Measurements from ENCODE around the gene EIF4A3. TPM values are rescaled to one million over a fixed set of nuclear protein-coding genes. Genes with fewer than 3 reads are reported as not detected.
"Not testable (repeated sequence)": the region's sequence is repeated elsewhere in the genome, so short reads cannot be mapped to it uniquely, and the experiment has no call there.

EIF4A3 gene
- total and polyA plus RNA-seq, 2 experiments from 2014 or later: 124 to 126 TPM

DNA sequence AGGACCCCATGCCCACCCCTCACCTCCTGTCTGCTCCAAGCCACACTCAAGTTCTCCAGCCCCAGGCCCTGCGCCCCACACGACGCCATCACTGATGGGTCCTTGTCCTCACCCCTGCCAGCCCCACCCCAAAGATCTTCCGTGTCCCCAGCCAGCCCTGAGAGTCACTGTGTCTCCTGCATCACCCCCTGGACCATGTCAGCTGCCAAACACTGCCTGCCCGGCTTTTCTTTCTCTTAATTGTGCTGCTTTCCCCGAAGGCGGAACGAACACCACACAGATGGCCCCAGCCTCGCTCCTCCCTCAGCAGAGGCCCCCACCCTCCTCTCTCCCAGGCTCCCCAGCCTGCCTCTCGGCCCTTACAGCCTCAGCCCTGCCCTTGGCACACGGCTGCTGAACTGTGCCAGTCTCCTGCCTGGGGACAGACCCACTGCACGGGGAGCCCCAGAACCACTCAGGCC lies 50.3 kb downstream of the EIF4A3 start:
- no peaks in the 10 kb centered on the region for H3K9me3 ChIP-seq (ENCODE audit: low read depth)
- H3K36me3 ChIP-seq: no peaks in the 10 kb centered on the region
- H3K27me3 ChIP-seq: no peaks in the 10 kb centered on the region
- no peaks in the 10 kb centered on the region for H3K4me1 ChIP-seq (ENCODE audit: low read depth)
- no peak overlapping the region for H3K4me3 ChIP-seq
- no peak for DNase-seq (ENCODE audit: low read depth in 1 of 2, low spot score in 1 of 2)
- TF ChIP-seq, protein P1, sequence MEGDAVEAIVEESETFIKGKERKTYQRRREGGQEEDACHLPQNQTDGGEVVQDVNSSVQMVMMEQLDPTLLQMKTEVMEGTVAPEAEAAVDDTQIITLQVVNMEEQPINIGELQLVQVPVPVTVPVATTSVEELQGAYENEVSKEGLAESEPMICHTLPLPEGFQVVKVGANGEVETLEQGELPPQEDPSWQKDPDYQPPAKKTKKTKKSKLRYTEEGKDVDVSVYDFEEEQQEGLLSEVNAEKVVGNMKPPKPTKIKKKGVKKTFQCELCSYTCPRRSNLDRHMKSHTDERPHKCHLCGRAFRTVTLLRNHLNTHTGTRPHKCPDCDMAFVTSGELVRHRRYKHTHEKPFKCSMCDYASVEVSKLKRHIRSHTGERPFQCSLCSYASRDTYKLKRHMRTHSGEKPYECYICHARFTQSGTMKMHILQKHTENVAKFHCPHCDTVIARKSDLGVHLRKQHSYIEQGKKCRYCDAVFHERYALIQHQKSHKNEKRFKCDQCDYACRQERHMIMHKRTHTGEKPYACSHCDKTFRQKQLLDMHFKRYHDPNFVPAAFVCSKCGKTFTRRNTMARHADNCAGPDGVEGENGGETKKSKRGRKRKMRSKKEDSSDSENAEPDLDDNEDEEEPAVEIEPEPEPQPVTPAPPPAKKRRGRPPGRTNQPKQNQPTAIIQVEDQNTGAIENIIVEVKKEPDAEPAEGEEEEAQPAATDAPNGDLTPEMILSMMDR (IDR thresholded peaks at IDR 0.05; ENCODE audit: low read depth, low read length): no peak
- no peak overlapping the region for H3K27ac ChIP-seq

DNA sequence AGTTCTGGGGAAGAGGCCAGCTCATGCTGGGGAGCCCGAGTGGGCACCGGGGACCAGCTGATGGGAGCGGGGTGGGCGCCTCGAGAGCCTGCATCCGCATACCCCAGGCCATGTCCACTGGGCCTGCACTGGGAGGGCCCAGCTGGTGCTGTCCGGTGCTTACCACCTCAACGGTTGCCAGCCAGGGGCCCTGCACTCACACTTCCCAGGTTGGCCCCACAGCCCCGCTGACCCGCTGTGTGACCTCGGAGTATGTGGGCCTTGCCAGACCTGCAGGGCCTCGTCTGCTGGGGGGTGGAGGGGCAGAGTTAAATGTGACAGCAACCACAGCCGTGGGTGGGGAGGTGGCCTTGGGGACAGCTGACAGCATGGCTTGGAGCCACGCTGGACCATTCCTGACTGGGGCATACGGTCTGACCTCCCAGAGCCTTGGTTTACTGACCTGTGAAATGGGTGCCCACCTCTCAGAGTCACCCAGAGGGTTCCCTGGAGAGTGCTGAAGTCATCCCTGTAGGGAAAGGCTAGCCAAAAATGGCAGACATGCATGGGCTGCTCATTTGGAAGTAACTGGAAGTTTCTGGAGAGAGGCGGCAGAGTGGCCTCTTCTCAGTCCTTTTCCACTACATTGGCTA lies 51.0 kb downstream of the EIF4A3 start:
- no peak overlapping the region for H3K4me3 ChIP-seq
- no peaks in the 10 kb centered on the region for H3K36me3 ChIP-seq
- DNase-seq (ENCODE audit: low read depth in 1 of 2, low spot score in 1 of 2): no peak
- H3K9me3 ChIP-seq (ENCODE audit: low read depth): no peaks in the 10 kb centered on the region
- TF ChIP-seq, protein P1 (IDR thresholded peaks at IDR 0.05; ENCODE audit: low read depth, low read length): no peak
- no peaks in the 10 kb centered on the region for H3K27me3 ChIP-seq
- H3K4me1 ChIP-seq (ENCODE audit: low read depth): no peaks in the 10 kb centered on the region
- H3K27ac ChIP-seq: no peak overlapping the region

DNA sequence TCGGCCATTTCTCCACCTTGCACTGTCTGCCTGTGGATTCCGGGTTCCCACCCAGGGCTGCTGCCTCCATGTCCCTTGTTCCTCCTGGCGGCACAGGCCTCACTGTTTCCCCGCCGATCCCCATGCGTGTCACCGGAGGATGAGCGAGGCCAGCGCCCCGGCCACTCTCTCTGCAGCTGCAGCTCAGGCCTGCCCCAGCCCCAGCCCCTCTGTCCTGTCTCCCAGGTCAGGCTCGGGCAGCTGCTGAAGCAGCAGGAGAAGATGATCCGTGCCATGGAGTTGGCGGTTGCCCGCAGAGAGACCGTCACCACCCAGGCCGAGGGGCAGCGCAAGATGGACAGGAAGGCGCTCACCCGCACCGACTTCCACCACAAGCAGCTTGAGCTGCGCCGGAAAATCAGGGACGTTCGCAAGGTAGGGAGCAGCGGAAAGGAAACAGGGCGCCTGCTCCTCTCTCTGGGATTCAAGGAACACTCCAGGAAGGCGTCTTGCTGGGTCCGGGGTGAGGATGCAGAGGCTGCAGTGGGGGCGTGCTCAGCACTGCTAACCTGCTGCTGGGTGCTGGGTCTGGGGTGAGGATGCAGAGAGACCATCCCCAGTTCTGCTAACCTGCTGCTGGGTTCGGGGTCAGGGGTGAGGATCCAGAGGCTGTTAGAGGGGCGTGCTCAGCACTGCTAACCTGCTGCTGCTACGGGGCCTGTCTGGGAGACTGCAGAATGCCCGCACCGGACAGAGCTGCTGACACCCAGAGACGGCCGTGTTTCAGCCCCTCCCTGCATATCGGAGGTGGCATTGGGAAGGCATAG lies 51.7 kb downstream of the EIF4A3 start:
- no peak overlapping the region for H3K4me3 ChIP-seq
- H3K36me3 ChIP-seq: no peaks in the 10 kb centered on the region
- H3K4me1 ChIP-seq (ENCODE audit: low read depth): no peaks in the 10 kb centered on the region
- H3K9me3 ChIP-seq (ENCODE audit: low read depth): no peaks in the 10 kb centered on the region
- no peaks in the 10 kb centered on the region for H3K27me3 ChIP-seq
- no peak overlapping the region for H3K27ac ChIP-seq
- no peak for DNase-seq (ENCODE audit: low read depth in 1 of 2, low spot score in 1 of 2)
- TF ChIP-seq, protein P1 (IDR thresholded peaks at IDR 0.05; ENCODE audit: low read depth, low read length): no peak

DNA sequence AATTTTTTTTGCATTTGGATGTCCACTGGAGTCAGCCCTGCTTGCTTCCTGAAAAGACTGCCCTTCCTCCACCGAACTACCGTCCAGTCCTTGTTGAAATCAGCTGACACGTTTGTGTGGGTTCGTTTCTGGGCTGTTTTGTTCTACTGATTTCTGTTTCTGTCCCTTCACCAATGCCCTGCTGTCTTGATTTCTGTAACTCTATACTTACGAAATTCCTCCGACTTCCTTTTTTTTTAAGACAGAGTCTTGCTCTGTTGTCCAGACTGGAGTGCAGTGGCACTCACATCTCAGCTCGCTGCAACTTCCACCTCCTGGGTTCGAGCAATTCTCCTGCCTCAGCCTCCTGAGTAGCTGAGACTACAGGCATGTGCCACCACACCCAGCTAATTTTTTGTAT lies 54.0 kb downstream of the EIF4A3 start:
- Histone ChIP-seq H3K27me3 (no peaks in the 10 kb centered on the region), H3K36me3 (no peaks in the 10 kb centered on the region), H3K4me1 (ENCODE audit: low read depth) (no peaks in the 10 kb centered on the region), H3K9me3 (ENCODE audit: low read depth) (no peaks in the 10 kb centered on the region), H3K27ac (no peak overlapping the region), H3K4me3 (no peak overlapping the region)
- no peak for DNase-seq (ENCODE audit: low read depth in 1 of 2, low spot score in 1 of 2)
- TF ChIP-seq, protein P1 (IDR thresholded peaks at IDR 0.05; ENCODE audit: low read depth, low read length): no peak

DNA sequence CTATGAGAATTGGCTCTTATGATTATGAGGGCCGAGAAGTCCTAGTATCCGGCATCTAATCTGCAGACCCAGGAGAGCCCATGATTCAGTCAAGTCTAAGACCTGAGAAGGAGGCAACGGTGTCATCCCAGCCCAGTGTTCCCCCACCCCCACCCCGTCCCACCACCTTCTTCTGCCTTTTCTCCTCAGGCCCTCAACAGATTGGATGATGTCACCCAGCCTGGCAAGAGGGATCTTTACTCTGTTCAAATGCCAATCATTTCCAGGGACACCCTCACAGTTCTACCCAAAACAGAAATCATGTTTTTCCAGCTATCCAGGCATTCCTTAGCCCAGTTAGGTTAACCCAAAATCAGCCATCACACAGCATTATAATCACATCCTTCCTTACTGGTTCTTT lies 55.6 kb downstream of the EIF4A3 start:
- Histone ChIP-seq H3K4me1 (ENCODE audit: low read depth) (no peaks in the 10 kb centered on the region), H3K9me3 (ENCODE audit: low read depth) (no peaks in the 10 kb centered on the region), H3K27ac (no peak overlapping the region), H3K36me3 (no peaks in the 10 kb centered on the region), H3K4me3 (no peak overlapping the region), H3K27me3 (no peaks in the 10 kb centered on the region)
- no peak for DNase-seq (ENCODE audit: low read depth in 1 of 2, low spot score in 1 of 2)
- TF ChIP-seq, protein P1 (IDR thresholded peaks at IDR 0.05; ENCODE audit: low read depth, low read length): no peak

DNA sequence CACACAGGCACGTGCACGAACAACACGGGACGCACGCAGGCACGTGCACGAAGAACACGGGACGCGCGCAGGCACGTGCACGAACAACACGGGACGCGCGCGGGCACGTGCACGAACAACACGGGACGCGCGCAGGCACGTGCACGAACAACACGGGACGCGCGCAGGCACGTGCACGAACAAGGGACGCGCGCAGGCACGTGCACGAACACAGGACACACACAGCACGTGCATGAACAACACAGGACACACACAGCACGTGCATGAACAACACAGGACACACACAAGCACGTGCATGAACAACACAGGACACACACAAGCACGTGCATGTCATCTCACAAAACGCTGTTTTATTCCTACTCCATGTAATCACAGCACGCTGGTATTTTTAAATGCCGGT lies 56.8 kb downstream of the EIF4A3 start:
- not testable (repeated sequence) for H3K4me1 ChIP-seq (ENCODE audit: low read depth); H3K27me3 ChIP-seq; DNase-seq (ENCODE audit: low read depth in 1 of 2, low spot score in 1 of 2); H3K36me3 ChIP-seq; H3K4me3 ChIP-seq; H3K9me3 ChIP-seq (ENCODE audit: low read depth); H3K27ac ChIP-seq

Data from cardiac muscle cell (in vitro differentiated cells and primary cell).